GM19468 (cell line): ENCODE data around the gene MYO9A.
A peak's percentile ranks its signal among the peaks of the same experiment; 100 is the strongest.

ENCODE experiments used
- ATAC-seq: cut with Tn5 transposase; IDR thresholded peaks from one replicate; pipeline ENCODE4 v1.9.1; 2021; ENCODE audit warnings: mild to moderate bottlenecking, moderate library complexity, moderate number of reproducible peaks; ENCODE audit not compliant: unreplicated experiment; ENCODE audit errors: extremely low read depth

MYO9A gene

GRCh38 chr15:72118017-72118978, at the start of gene MYO9A, which contains the start of gene SENP8:
Gene MYO9A, minus strand, starts transcription at chr15:72118150. Its CDS starts 71,587 bp downstream, at chr15:72046563.
Gene SENP8, plus strand, starts transcription at chr15:72118403. Its CDS starts 21,221 bp downstream, at chr15:72139624.
- peak; percentile 55 for ATAC-seq

- ATAC-seq, result no peak
These were observed 49.5 kb upstream of the MYO9A start for GRCh38 chr15:72167445-72167844.

- no peak for ATAC-seq
These were observed 48.9 kb upstream of the MYO9A start for GRCh38 chr15:72166716-72167417.

GRCh38 chr15:72163719-72164118, 45.8 kb upstream of the MYO9A start:
- ATAC-seq, result no peak

GRCh38 chr15:72162569-72162968, 44.6 kb upstream of the MYO9A start:
- ATAC-seq, result no peak

- ATAC-seq, result no peak
These were observed 43.6 kb upstream of the MYO9A start for GRCh38 chr15:72161361-72162132.

- ATAC-seq, result no peak
These were observed 42.8 kb upstream of the MYO9A start for GRCh38 chr15:72160696-72161245.

GRCh38 chr15:72156928-72157327, 39.0 kb upstream of the MYO9A start:
- no peak for ATAC-seq

- ATAC-seq, result peak; percentile 52
These were observed 38.0 kb upstream of the MYO9A start for GRCh38 chr15:72155635-72156616.

GRCh38 chr15:72155003-72155621, 37.2 kb upstream of the MYO9A start:
- no peak for ATAC-seq

GRCh38 chr15:72154316-72154715, 36.4 kb upstream of the MYO9A start:
- no peak for ATAC-seq

- no peak for ATAC-seq
These were observed 35.5 kb upstream of the MYO9A start for GRCh38 chr15:72153269-72154000.

- ATAC-seq, result no peak
These were observed 29.5 kb upstream of the MYO9A start for GRCh38 chr15:72147418-72147817.

- no peak for ATAC-seq
These were observed 29.0 kb upstream of the MYO9A start for GRCh38 chr15:72146934-72147333.

GRCh38 chr15:72146221-72146620, 28.3 kb upstream of the MYO9A start:
- no peak for ATAC-seq

- ATAC-seq, result peak; percentile 78
These were observed 23.5 kb upstream of the MYO9A start for GRCh38 chr15:72141171-72142084.

GRCh38 chr15:72140088-72140487, 22.1 kb upstream of the MYO9A start:
- no peak for ATAC-seq
